Activated effector memory CD4-positive, alpha-beta T cell treated with anti-CD3 and anti-CD28 coated beads, Interleukin-2, amount 50 U/mL, for 16 hours (primary cell): ENCODE data around the gene LCLAT1.
"Not testable (repeated sequence)": the region's sequence is repeated elsewhere in the genome, so short reads cannot be mapped to it uniquely, and the experiment has no call there.

ENCODE experiments used
- DNase-seq: peaks from one replicate; pipeline ENCODE4 v3.0.0-alpha.2; 2020

The LCLAT1 gene

GRCh38 chr2:30612371-30612770 is 165.3 kb downstream of the LCLAT1 start:
- no peak for DNase-seq

- no peak for DNase-seq
These were observed 166.0 kb downstream of the LCLAT1 start for GRCh38 chr2:30613001-30613400.

GRCh38 chr2:30614227-30614626 is 167.2 kb downstream of the LCLAT1 start:
- not testable (repeated sequence) for DNase-seq

- no peak for DNase-seq
These were observed 168.9 kb downstream of the LCLAT1 start for GRCh38 chr2:30615926-30616325.

- DNase-seq, result no peak
These were observed 173.1 kb downstream of the LCLAT1 start for GRCh38 chr2:30620102-30620501.

- no peak for DNase-seq
These were observed 174.8 kb downstream of the LCLAT1 start for GRCh38 chr2:30621836-30622235.

- DNase-seq, result no peak
These were observed 175.4 kb downstream of the LCLAT1 start for GRCh38 chr2:30622452-30622851.

GRCh38 chr2:30625276-30625675 is 178.2 kb downstream of the LCLAT1 start:
- DNase-seq, result no peak

GRCh38 chr2:30625701-30626100 is 178.7 kb downstream of the LCLAT1 start:
- no peak for DNase-seq

GRCh38 chr2:30626397-30626796 is 179.4 kb downstream of the LCLAT1 start:
- DNase-seq, result no peak

- DNase-seq, result no peak
These were observed 180.1 kb downstream of the LCLAT1 start for GRCh38 chr2:30627151-30627550.

GRCh38 chr2:30628341-30628740 is 181.3 kb downstream of the LCLAT1 start:
- DNase-seq, result no peak

- DNase-seq, result no peak
These were observed 182.8 kb downstream of the LCLAT1 start for GRCh38 chr2:30629866-30630265.

GRCh38 chr2:30631051-30631671 is 184.1 kb downstream of the LCLAT1 start:
- DNase-seq, result no peak

- DNase-seq, result no peak
These were observed 186.0 kb downstream of the LCLAT1 start for GRCh38 chr2:30633039-30633438.

GRCh38 chr2:30636311-30636710 is 189.3 kb downstream of the LCLAT1 start:
- DNase-seq, result no peak

GRCh38 chr2:30639836-30640235 is 192.8 kb downstream of the LCLAT1 start:
- no peak for DNase-seq

GRCh38 chr2:30641765-30642345 is 194.8 kb downstream of the LCLAT1 start:
- no peak for DNase-seq

GRCh38 chr2:30643013-30643412 is 196.0 kb downstream of the LCLAT1 start:
- not testable (repeated sequence) for DNase-seq

- DNase-seq, result no peak
These were observed 196.6 kb downstream of the LCLAT1 start for GRCh38 chr2:30643674-30644073.

- no peak for DNase-seq
These were observed 198.2 kb downstream of the LCLAT1 start for GRCh38 chr2:30645081-30645744.

GRCh38 chr2:30645745-30646119 is 198.7 kb downstream of the LCLAT1 start:
- DNase-seq, result no peak

- DNase-seq, result no peak
These were observed 200.9 kb downstream of the LCLAT1 start for GRCh38 chr2:30647752-30648457.

- DNase-seq, result no peak
These were observed 202.2 kb downstream of the LCLAT1 start for GRCh38 chr2:30649278-30649677.
